Measurements from ENCODE around the gene RGPD8. TPM values are rescaled to one million over a fixed set of nuclear protein-coding genes. Genes with fewer than 3 reads are reported as not detected.

The RGPD8 gene
- total and polyA plus RNA-seq, 2 of the 13 experiments (the other 11 are each of a cell fraction or from before 2014, with no cell fraction given) = 2.3 to 12.8 TPM

GRCh38 chr2:112472547-112473263, 39.3 kb upstream of the RGPD8 start:
- BruUV-seq (replicated peaks) = no TSS peak
- in situ Hi-C loops (cut with HindIII; ENCODE audit: extremely low pct_ligation_motif_present, low pct_unique_long_range_greater_than_20kb) (no loop called here), intact Hi-C loops (cut with micrococcal nuclease; ENCODE audit: unreplicated experiment) (no loop called here)

More at GRCh38 chr2:112472547-112473263, 39.3 kb upstream of the RGPD8 start:
- WGBS (ENCODE audit: low lambda C conversion rate) = 31% methylated on average over 6 of the region's 6 CpGs
- Histone ChIP-seq H3K4me3 (replicated peaks in 1 of 3; ENCODE audit: insufficient read depth in 1 of 3, low read depth in 2 of 3, low read length in 3 of 3) (no peak overlapping the region), H3K4me2 (ENCODE audit: low read depth, low read length) (no peak overlapping the region), H4K20me1 (ENCODE audit: insufficient read depth, low read length) (no peaks in the 10 kb centered on the region), H3K27ac (ENCODE audit: extremely low read length, insufficient read depth, low read length) (no peak overlapping the region), H3K9ac (ENCODE audit: insufficient read depth, low read depth, low read length) (no peak overlapping the region), H3K4me1 (ENCODE audit: insufficient read depth, low read length) (peaks cover 24% of the 10 kb centered on the region), H3K9me3 (ENCODE audit: low read length) (no peaks in the 10 kb centered on the region), H3K79me2 (ENCODE audit: insufficient read depth, low read length) (no peaks in the 10 kb centered on the region), H2AFZ (ENCODE audit: low read length) (no peak overlapping the region), H3K27me3 (ENCODE audit: control insufficient read depth in 1 of 2, insufficient read depth in 2 of 2, low read length in 2 of 2) (no peaks in the 10 kb centered on the region), H3K36me3 (replicated peaks in 1 of 2; ENCODE audit: control insufficient read depth in 1 of 2, insufficient read depth in 2 of 2, low read length in 2 of 2) (no peaks in the 10 kb centered on the region)
- no peak for DNase-seq (ENCODE audit: low spot score)
- ChIA-PET CTCF (ENCODE audit: low intra/inter-chr PET ratio, low total read pairs) (no interaction called here), POLR2A (no interaction called here)
- ATAC-seq = no peak
- no peak for FAIRE-seq
- TF ChIP-seq NFE2 (CRISPR knock-in tag; IDR thresholded peaks at IDR 0.05) (no peak), CREB1 (IDR thresholded peaks at IDR 0.05) (0 out of 2 replicates have a peak, but pooled peaks have one; percentile 12), CREB1 (CRISPR knock-in tag; IDR thresholded peaks at IDR 0.05) (no peak), ZNF891 (CRISPR knock-in tag; IDR thresholded peaks at IDR 0.05) (no peak), ATF5 (CRISPR knock-in tag; IDR thresholded peaks at IDR 0.05; ENCODE audit: low read depth) (no peak), KAT2B (IDR thresholded peaks at IDR 0.05; ENCODE audit: borderline replicate concordance, low read depth, low read length) (no peak)
- TF ChIP-seq, protein P1, sequence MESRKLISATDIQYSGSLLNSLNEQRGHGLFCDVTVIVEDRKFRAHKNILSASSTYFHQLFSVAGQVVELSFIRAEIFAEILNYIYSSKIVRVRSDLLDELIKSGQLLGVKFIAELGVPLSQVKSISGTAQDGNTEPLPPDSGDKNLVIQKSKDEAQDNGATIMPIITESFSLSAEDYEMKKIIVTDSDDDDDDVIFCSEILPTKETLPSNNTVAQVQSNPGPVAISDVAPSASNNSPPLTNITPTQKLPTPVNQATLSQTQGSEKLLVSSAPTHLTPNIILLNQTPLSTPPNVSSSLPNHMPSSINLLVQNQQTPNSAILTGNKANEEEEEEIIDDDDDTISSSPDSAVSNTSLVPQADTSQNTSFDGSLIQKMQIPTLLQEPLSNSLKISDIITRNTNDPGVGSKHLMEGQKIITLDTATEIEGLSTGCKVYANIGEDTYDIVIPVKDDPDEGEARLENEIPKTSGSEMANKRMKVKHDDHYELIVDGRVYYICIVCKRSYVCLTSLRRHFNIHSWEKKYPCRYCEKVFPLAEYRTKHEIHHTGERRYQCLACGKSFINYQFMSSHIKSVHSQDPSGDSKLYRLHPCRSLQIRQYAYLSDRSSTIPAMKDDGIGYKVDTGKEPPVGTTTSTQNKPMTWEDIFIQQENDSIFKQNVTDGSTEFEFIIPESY (CRISPR knock-in tag; IDR thresholded peaks at IDR 0.05) = no peak

Measured in HepG2 (cell line).